ENCODE data around the gene THADA.
A peak's percentile ranks its signal among the peaks of the same experiment; 100 is the strongest.
"Not testable (repeated sequence)": the region's sequence is repeated elsewhere in the genome, so short reads cannot be mapped to it uniquely, and the experiment has no call there.

THADA gene

GRCh38 chr2:43294973-43295603, 300.8 kb downstream of the THADA start:
- no peak for DNase-seq

- DNase-seq = peak; percentile 55
These were observed 301.8 kb downstream of the THADA start for GRCh38 chr2:43293744-43294695.

GRCh38 chr2:43292851-43293743, 302.7 kb downstream of the THADA start:
- DNase-seq = no peak

- no peak for DNase-seq
These were observed 303.5 kb downstream of the THADA start for GRCh38 chr2:43292297-43292696.

GRCh38 chr2:43289331-43289730, 306.5 kb downstream of the THADA start:
- DNase-seq = no peak

- DNase-seq = no peak
These were observed 307.2 kb downstream of the THADA start for GRCh38 chr2:43288417-43289305.

GRCh38 chr2:43285987-43286386, 309.9 kb downstream of the THADA start:
- no peak for DNase-seq

GRCh38 chr2:43284967-43285366, 310.9 kb downstream of the THADA start:
- no peak for DNase-seq

- not testable (repeated sequence) for DNase-seq
These were observed 311.5 kb downstream of the THADA start for GRCh38 chr2:43284347-43284746.

GRCh38 chr2:43280994-43281393, 314.8 kb downstream of the THADA start:
- DNase-seq = no peak

- no peak for DNase-seq
These were observed 316.5 kb downstream of the THADA start for GRCh38 chr2:43279317-43279840.

GRCh38 chr2:43278564-43279220, 317.1 kb downstream of the THADA start:
- no peak for DNase-seq

- no peak for DNase-seq
These were observed 318.9 kb downstream of the THADA start for GRCh38 chr2:43276962-43277391.

- no peak for DNase-seq
These were observed 319.4 kb downstream of the THADA start for GRCh38 chr2:43276266-43276941.

GRCh38 chr2:43274721-43275120, 321.1 kb downstream of the THADA start:
- no peak for DNase-seq

- no peak for DNase-seq
These were observed 321.8 kb downstream of the THADA start for GRCh38 chr2:43274055-43274454.

- no peak for DNase-seq
These were observed 322.3 kb downstream of the THADA start for GRCh38 chr2:43273529-43273928.

- no peak for DNase-seq
These were observed 324.8 kb downstream of the THADA start for GRCh38 chr2:43270930-43271615.

GRCh38 chr2:43270461-43270860, 325.4 kb downstream of the THADA start:
- no peak for DNase-seq

GRCh38 chr2:43269706-43270105, 326.1 kb downstream of the THADA start:
- no peak for DNase-seq

All from CD4-positive, alpha-beta T cell treated with Interleukin-4 for 4 hours (primary cell).